ENCODE measurements around the gene TPM3. TPM values are rescaled to one million over a fixed set of nuclear protein-coding genes. Genes with fewer than 3 reads are reported as not detected.
A peak's percentile ranks its signal among the peaks of the same experiment; 100 is the strongest.
"Not testable (repeated sequence)": the region's sequence is repeated elsewhere in the genome, so short reads cannot be mapped to it uniquely, and the experiment has no call there.

TPM3 gene
- total RNA-seq: 245 TPM

DNA sequence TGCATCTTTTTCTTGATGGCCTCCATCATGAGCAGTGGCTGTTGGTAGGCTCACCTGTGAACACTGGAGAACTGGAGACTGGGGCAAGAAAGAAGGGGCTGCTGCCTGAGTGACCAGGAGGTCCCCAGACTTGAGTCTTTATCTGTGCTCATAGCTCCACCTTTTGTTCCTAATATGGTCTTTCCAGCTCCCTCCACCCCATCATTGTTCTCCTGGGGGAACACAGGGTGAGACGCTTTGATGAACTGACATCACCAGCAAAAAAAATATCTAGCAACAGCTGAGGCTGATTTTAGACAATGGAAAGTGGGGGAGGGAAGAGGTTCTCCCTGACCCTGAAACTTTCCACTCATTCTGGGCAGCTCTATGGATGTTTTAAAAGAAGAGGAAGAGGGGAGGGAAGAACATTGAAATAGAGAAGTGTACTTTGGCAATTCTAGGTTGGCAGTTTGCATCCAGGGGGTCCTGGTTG is at the start of gene TPM3:
Gene TPM3, minus strand, starts transcription at position 111 of the 472 bp plus-strand sequence. Its CDS starts 82 bp downstream, at position 29.
- FAIRE-seq (no peak), DNase-seq (ENCODE audit: low spot score in 2 of 2) (no peak)

DNA sequence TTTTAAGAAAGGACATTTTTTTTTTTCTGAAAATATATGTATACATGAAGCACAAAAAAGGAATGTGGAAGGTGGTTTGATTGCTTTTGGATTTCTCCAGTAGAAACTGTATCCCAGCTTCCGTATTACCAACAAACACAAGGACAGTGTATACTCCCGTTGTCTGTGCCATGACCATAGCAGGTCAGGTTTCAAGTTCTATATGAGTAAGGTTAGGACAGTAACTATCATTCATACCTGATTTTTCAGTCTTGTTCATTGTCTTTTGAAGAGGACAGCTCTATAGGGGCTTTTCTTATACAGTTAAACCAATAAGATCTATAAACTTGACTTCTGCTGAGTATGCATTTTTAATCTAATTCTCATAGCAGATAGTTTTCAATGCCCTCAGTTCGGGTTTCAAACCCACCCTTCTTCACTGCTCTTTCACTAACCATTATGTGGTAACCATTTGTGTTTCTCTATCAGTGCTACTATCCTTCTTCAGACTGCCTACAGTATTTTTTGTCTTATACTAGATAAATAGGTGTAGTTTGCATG is 48.5 kb upstream of the TPM3 start:
- DNase-seq (ENCODE audit: low spot score in 2 of 2) (no peak), FAIRE-seq (no peak)

DNA sequence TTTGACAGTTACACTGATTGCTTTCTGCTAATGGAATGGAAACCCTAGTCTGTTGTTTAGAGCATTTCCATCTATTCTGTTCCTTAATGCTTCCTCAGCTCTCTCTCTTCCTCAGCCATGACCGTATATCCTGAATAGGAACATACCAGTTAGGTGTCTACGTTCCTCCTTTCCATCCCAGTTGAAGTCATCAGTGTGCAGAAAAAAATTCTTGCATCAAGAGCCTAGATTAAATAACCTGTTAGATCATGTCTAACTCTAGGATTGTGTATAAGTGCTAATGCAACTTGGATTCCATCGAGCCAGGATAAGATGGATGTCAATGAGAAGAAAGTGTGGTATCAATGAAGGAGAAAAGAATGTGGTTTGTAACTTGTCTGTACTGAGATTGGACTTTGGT is 47.6 kb upstream of the TPM3 start:
- no peak for DNase-seq (ENCODE audit: low spot score in 2 of 2)

DNA sequence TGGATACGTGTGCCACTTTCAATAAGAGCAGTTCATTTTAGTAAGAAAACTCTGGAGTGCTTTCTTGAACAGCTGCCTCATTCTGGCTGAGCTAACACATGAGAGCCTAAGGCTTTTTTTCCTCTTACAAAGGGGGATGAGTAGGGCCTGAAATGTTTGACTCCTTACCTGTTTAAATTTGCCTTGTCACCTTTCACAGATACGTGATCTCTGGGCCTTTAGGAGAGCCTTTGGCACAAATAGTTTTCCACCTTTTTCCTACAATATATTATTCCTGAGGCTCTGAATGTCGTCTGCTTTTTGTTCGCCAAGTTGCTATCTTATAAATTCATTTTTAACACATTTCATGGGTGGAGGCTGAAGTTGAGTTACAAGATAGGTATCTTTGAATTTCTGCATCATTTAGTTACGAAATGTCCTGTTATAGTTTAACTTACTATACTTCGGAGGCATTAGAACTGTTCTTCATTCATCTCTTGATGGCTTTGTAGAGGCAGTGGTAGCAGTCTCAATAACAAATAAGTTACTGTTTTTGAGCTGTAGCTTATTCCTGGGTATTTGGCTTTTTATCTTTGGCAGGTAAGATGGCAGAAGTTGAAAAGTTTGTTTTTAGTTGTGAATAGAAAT is 46.1 kb upstream of the TPM3 start:
- no peak for FAIRE-seq
- no peak for DNase-seq (ENCODE audit: low spot score in 2 of 2)

More for the DNA sequence above, 47.6 kb upstream of the TPM3 start:
- FAIRE-seq: no peak

DNA sequence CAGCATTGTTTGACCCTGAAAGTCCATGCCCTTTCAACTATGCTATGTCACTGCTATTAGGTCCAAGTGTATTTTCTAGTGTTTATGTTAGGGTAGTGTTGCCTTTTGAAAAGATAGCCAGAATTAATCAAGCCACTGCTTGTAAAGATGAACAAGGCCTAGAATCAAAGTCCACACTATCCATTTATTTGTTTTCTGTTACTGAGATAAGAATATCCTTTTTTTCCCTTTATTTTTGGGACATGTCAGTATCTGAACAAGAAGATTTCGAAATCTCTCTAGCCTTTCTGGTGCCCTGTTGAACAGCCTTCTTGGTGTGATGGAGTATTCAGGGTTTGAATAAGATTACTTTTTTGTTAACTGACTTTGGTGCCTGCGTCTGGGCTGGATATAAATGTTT is 45.5 kb upstream of the TPM3 start:
- DNase-seq (ENCODE audit: low spot score in 2 of 2) (no peak), FAIRE-seq (no peak)

DNA sequence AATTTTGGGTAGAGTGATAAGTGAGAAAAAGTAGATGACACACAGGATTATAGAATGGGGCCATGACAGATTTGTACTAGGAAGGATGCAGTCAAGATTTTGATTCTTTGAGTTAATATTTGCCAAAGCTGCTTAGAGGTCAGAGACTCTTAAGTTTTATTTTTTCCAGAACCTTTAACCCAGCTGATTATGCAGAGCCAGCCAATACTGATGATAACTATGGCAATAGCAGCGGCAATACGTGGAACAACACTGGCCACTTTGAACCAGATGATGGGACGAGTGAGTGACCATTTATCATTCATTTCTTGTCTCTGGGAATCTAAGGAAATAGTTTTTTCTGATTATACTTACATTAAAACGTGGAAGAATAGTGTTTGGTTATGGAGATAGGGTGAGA is 45.0 kb upstream of the TPM3 start:
- DNase-seq (ENCODE audit: low spot score in 2 of 2): no peak
- no peak for FAIRE-seq

DNA sequence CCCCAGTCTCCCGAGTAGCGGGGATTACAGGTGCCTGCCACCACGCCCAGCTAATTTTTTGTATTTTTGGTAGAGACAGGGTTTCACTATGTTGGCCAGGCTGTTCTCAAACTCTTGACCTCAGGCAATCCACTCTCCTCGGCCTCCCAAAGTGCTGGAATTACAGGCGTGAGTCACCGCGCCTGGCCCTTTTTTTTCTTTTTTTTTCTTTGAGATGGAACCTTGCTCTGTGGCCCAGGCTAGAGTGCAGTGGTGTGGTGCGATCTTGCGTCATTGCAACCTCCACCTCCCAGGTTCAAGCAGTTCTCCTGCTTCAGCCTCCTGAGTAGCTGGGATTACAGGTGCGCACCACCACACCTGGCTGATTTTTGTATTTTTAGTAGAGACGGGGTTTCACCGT is 41.2 kb upstream of the TPM3 start:
- not testable (repeated sequence) for DNase-seq (ENCODE audit: low spot score in 2 of 2); FAIRE-seq

DNA sequence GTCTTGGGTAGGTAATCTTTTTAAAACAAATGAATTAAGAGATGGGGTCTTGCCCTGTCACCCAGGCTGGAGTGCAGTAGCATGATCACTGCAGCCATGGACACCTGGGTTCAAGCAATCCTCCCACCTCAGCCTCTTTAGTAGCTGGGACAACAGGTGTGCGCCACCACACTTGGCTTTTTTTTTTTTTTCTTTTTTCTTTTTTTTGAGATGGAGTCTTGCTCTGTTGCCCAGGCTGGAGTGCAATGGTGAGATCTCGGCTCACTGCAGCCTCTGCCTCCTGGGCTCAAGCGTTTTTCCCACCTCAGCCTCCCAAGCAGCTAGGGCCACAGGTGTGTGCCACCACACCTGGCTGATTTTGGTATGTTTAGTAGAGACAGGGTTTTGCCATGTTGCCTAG is 39.2 kb upstream of the TPM3 start:
- FAIRE-seq: not testable (repeated sequence)

DNA sequence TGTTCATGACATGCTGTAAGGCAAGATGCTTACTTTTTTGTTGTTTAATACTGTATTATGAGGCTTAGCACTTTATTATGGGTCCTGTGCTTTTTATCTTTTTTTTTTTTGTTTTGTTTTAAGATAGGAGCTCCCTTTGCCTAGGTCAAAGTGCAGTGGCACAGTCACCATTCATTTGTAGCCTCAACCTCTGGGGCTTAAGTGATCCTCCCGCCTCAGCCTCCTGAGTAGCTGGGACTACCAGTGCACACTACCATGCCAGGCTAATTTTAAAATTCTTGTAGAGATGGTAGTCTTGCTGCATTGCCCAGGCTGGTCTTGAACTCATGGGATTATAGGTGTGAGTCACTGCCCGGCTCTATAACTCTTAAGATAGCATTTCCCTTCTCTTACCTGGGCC is 33.5 kb upstream of the TPM3 start:
- DNase-seq (ENCODE audit: low spot score in 2 of 2) (no peak), FAIRE-seq (no peak)

More for the DNA sequence above, 39.2 kb upstream of the TPM3 start:
- DNase-seq (ENCODE audit: low spot score in 2 of 2): not testable (repeated sequence)

DNA sequence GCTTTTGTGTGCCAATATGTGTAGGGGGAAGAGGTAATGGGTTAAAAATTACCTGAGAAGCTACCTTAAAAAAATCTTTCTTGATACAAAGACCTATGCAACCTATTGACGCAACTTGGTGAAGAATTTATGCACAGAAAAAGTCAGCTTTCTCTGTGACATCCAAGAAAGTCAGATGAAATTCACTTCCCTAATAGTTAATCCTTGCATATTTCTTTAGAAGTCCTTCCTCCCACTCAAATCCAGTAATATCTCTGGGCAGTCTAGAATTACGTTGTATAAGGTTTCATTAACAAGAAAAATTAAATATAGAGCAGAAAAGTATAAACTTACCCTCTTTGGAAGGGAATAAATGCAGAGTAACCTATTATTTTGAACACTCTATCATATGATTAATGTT is 31.7 kb upstream of the TPM3 start:
- FAIRE-seq: no peak
- DNase-seq (ENCODE audit: low spot score in 2 of 2): no peak

DNA sequence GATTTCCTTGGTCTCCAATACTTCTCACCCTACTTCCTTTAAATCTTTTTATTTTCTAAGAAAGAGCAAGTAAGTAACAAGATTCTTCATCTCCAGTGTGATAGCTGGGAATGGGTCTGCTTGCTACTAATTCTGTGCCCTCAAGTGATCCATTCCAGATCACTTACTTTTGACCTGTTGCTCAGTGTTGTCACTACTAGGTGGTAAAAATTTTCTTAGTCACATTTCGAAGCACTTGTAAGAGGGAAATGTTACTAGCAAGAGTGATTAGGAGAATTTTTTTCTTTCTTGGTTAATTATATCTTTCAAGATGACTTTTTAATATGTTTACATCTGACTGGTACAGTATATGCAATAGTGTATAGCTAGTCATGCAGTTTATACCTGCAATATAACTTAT is 31.0 kb upstream of the TPM3 start:
- DNase-seq (ENCODE audit: low spot score in 2 of 2): no peak
- no peak for FAIRE-seq

DNA sequence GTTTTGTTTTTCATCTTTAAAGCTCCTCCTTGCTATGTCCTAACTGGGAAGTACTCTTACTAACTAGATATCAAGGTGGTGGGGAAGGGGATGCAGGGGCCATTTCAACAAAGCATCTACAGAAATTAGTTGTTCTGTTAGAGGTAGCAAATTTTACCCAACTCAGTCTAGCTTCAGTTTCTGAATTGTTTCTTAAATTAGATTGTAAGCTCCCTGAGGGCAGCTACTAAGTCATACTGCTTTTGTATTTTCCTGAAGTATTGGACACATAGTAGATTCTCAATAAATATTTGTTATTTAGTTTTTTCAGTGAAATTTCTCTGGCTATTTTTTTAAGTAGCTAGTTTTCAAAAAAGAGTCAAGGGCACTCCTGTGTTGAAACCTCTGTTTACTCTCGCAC is 30.6 kb upstream of the TPM3 start:
- no peak for DNase-seq (ENCODE audit: low spot score in 2 of 2)
- no peak for FAIRE-seq

DNA sequence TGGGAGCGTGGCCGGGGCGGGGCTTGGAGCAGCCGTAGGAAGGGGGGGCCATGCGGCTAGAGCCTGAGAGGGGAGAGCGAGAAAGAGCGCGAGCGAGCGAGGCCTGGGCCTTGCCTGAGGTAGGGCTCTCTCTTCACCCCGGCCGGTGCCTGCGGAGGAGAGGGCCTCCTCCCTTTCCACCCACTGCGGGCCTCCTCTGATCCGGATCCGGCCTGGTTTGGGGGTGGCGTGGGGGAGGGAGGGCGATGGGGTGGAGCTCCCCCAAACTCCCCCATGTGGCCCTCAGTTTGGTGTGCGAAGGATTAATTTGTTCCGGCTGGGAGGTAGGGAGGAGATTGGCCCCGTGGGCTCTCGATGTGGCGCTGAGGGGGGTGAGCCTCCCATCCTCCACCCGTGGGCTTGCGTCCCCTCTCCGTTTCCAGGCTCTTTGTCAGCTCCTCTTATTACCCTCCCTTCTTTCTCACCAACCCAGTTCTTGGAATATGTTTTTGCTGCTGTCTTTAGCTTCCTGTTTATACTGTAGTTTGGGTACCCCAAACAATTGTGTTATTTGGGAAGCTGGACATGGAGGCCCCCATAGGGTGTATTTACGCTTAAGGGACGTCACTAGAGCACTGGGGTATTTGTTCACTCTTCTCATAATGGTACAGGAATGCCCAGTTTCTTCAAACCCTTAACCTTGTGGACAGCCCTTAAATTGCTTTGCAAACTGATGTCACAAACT is 29.5 kb upstream of the TPM3 start:
- DNase-seq (ENCODE audit: low spot score in 2 of 2): peak in 1 of 2 donors; percentile 27
- FAIRE-seq: no peak

DNA sequence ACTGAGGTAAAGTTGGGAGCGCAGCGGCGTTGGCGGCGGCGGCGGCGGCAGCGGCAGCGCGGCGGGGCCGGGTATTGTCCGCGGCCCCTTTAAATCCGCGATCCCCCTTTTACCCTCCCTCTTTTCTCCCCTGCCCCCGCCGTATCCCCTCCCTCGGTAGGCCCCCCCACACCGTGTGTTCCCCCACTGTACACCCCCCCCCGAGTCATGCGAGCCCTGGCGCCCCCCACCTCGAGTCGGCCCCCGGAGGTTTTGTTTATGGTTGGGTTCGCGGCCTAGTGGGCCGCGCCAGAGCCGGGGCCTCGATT is 29.0 kb upstream of the TPM3 start:
- FAIRE-seq: no peak
- no peak for DNase-seq (ENCODE audit: low spot score in 2 of 2)

DNA sequence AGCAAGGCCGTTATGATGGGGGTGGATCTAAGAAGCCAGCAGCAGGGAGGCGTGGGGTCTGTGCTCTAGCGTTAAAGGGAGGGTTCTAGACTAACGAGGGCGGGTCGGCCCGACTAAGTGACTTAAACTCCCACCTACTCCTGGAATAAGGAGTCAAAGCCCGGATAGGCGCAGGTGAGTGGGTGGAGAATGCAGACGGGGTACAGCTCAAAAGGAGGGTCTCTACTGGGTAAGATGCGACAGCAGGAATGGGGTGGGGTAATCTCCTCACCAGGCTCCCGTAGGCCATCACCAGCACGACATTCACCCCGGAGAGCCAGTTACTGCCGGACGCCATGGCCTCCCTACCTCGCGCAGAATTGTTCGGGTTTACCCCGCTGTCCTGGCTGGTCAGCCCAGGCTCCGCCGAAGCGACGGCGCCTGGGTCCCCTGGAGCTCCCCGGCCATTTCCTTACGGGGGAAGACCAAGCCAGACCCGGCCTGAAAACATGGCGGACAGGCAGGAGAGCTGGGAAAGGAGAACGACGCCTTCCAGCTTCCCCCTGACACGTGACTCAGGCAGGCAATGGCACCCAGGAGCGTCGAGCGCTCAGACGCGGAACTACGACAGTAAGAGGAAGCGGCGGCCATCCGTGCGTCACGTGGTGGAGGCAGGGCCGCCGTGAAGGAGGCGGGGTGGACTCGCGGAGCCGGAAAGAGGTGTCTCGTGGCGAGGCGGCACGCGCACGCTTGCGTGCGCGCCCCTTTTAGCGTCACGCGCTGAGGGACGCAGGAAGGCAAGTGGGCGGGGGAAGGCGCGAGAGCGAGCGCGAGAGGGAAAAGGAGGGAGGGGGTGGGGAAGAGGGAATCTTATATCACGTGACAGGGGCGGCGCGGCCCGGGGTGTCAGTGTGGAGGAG is 28.4 kb upstream of the TPM3 start, which contains the start of gene UBAP2L:
Gene UBAP2L, plus strand, starts transcription at position 885 of the 899 bp plus-strand sequence. CDS start 4,169 bp downstream, outside the sequence.
- DNase-seq (ENCODE audit: low spot score in 2 of 2) (peak; percentile 91 to 94), FAIRE-seq (peak; percentile 34)

DNA sequence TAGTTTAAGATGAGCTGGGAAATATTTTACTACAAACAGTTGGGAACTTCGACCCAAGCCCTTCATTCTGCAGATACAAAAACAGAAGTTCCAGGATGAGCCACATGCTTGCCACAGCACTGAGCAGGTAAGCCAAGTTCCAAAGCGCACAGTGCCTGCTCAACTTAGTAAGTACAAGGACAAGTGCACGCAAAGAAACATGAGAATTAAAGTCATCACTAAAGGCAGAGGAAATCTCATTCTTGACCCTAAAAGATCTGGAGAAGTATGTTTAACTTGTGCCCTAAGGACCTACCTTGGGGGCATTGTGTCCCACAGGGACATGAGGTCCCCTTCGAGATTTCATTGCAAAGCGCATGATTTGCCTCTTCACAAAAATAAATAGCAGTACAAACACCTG is 27.6 kb upstream of the TPM3 start:
- FAIRE-seq (no peak), DNase-seq (ENCODE audit: low spot score in 2 of 2) (no peak)

DNA sequence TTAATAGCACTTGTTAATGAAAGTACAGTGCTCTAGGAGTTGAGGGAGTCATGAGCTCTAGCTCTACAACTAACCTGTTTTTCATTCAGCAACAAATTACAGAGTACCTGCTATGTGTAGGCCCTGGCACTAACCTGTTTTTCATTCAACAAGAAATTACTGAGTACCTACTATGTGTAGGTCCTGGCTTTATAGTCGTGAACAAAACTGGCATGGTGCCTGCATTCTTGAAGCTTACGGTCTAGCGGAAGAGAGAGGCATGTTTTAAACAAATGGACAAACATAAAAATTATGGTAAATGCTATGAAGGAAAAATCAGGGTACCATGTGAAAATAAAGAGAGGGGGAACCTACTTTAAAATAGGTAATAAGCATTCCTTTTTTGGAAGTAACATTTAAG is 26.6 kb upstream of the TPM3 start:
- FAIRE-seq (no peak), DNase-seq (ENCODE audit: low spot score in 2 of 2) (no peak)

DNA sequence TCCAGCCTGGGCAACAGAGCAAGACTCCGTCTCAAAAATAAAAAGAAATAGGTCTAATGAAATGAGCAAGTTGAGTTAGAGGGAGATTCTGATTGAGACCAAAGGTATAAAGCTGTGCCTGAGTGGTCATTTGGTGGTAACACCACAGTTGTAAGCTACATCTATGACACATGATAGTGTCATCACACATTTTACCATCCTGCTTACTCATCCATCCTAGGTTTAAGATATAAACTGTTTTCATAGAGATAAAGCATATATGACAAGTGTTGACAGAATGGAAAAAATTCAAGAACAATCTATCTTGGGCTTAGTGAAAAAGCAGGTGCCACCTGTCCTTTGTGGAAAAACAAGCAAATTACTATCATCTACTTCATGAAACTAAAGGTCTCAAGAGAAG is 21.4 kb upstream of the TPM3 start:
- no peak for FAIRE-seq
- no peak for DNase-seq (ENCODE audit: low spot score in 2 of 2)

DNA sequence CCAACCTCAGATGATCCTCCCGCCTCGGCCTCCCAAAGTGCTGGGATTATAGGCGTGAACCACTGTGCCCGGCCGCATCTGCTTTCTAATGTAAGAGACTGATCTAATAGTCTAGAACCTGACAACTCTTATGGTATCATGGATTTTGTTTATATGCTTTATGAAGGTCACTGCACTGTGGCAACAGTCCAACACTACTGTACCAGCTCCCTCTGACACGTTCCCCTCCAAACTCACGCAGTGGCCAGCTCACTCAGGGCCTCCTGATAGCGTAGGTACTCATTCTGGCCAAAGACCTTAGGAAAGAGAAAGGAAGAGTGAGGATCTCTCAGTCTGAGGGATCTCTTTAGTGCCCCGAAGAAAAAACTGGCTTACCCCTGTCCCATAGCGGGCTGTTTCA is 20.2 kb upstream of the TPM3 start:
- FAIRE-seq (no peak), DNase-seq (ENCODE audit: low spot score in 2 of 2) (no peak)

DNA sequence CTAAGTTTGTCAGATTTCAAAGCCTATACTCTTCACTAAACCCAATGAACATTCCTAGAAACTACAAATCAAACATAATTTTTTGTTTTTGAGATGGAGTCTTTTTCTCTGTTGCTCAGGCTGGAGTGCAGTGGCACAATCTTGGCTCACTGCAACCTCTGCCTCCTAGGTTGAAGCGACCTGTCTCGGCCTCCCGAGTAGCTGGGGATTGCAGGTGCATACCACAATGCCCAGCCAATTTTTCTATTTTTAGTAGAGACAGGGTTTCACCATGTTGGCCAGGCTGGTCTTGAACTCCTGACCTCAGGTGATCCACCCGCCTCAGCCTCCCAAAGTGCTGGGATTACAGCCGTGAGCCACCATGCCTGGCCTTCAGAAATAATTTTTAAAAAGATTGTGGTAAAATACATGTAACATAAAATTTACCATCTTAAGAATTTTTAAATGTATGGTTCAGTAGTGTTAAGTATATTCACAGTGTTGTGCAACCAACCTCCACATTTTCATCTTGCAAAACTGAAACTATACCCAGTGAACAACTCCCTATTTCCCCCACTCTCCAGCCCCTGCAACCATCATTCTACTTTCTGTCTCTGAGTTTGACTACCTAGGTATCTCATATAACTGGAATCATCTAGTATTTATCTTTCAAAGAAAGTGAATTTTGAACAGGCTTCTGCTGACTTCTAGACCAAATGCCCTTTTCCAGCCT is 16.9 kb upstream of the TPM3 start:
- DNase-seq (ENCODE audit: low spot score in 2 of 2): no peak
- no peak for FAIRE-seq

Measured in frontal cortex (tissue), 4 donors.